GM12878 (cell line): ENCODE measurements around the gene FIG4. TPM values are rescaled to one million over a fixed set of nuclear protein-coding genes. Genes with fewer than 3 reads are reported as not detected.

Source experiments
- ATAC-seq: fragments of 200-7000 bp; cut with Tn5 transposase; 3 replicates; pipeline ENCODE4 v1.9.1; 2020; ENCODE audit warnings: mild to moderate bottlenecking, moderate library complexity
- BruUV-seq: library from RNA; stranded (reverse); fragments of 400-500 nt; replicated peaks from 2 replicates; lab custom pipeline; 2021; lab: Mats Ljungman, UMichigan
- CTCF ChIA-PET: fragments of 300-600 bp; sonication (Branson Sonifier 250); formaldehyde crosslinking; extraction: SDS; loops from one replicate; lab custom pipeline; 2021; ENCODE audit warnings: inconsistent platforms; lab: Yijun Ruan, JAX
- POLR2A ChIA-PET: fragments of 350-600 bp; formaldehyde crosslinking; extraction: SDS; loops from one replicate; lab custom pipeline; 2021; ENCODE audit warnings: inconsistent platforms; lab: Charles Lee
- RAD21 ChIA-PET: fragments of 300-600 bp; sonication (Branson Sonifier 250); formaldehyde crosslinking; loops from one replicate; lab custom pipeline; 2023; ENCODE audit warnings: antibody characterized with exemption; ENCODE audit not compliant: unreplicated experiment; lab: Charles Lee
- SMC1A ChIA-PET: fragments of 300-600 bp; sonication (Branson Sonifier 250); formaldehyde crosslinking; loops from one replicate; lab custom pipeline; 2023; ENCODE audit not compliant: unreplicated experiment, uncharacterized antibody; lab: Charles Lee
- DNase-seq: peaks from one replicate; pipeline ENCODE4 v3.0.0-alpha.2; 2011; ENCODE audit warnings: low read depth, low spot score
- FAIRE-seq: peaks from 3 replicates; lab custom pipeline; 2011; peaks lifted over from hg19 to GRCh38; lab: Jason Lieb, UNC
- H2AFZ ChIP-seq: 2 replicates; pipeline ENCODE4 v1.6.0; 2011; ENCODE audit warnings: low read depth, low read length, control low read depth; ENCODE audit not compliant: control insufficient read depth
- H3K27ac ChIP-seq: 2 replicates; pipeline ENCODE4 v1.5.1; 2011; ENCODE audit warnings: control low read depth; ENCODE audit not compliant: control insufficient read depth, insufficient read depth
- H3K27me3 ChIP-seq, 2 experiments: replicated peaks in 1 of 2; 2 replicates each; pipeline versions ENCODE4 v1.6.0 to v1.6.1; 2011; ENCODE audit warnings: low read length in 1 of 2; ENCODE audit not compliant: control insufficient read depth in 2 of 2, insufficient read depth in 2 of 2
- H3K36me3 ChIP-seq, 2 experiments: 2 replicates each; pipeline ENCODE4 v1.5.1; 2011; ENCODE audit warnings: low read length in 1 of 2; ENCODE audit not compliant: control insufficient read depth in 2 of 2, insufficient read depth in 2 of 2
- H3K4me1 ChIP-seq: 2 replicates; pipeline ENCODE4 v1.6.1; 2011; ENCODE audit warnings: mild to moderate bottlenecking, low read length, moderate library complexity, mixed read lengths; ENCODE audit not compliant: control insufficient read depth, insufficient read depth
- H3K4me2 ChIP-seq: 2 replicates; pipeline ENCODE4 v1.6.0; 2011; ENCODE audit warnings: control low read depth; ENCODE audit not compliant: control insufficient read depth, insufficient read depth
- H3K4me3 ChIP-seq: fragments of 200-600 bp; sonication (generic); 2 replicates; pipeline ENCODE4 v1.5.1; 2016
- H3K79me2 ChIP-seq: 2 replicates; pipeline ENCODE4 v1.6.0; 2011; ENCODE audit warnings: low read length; ENCODE audit not compliant: control insufficient read depth, insufficient read depth
- H3K9ac ChIP-seq: 2 replicates; pipeline ENCODE4 v1.8.0; 2011; ENCODE audit warnings: low read length, control low read depth, mixed read lengths; ENCODE audit not compliant: control insufficient read depth, insufficient read depth
- H3K9me3 ChIP-seq: replicated peaks from 3 replicates; pipeline ENCODE4 v1.5.1; 2011; ENCODE audit warnings: mild to moderate bottlenecking, low read length; ENCODE audit not compliant: control insufficient read depth, insufficient read depth
- H4K20me1 ChIP-seq: 2 replicates; pipeline ENCODE4 v1.6.0; 2011; ENCODE audit not compliant: control insufficient read depth, insufficient read depth
- CBFB ChIP-seq: IDR thresholded peaks from 2 replicates; pipeline ENCODE4 v1.6.1; 2016; ENCODE audit warnings: antibody characterized with exemption, low read depth
- CHD4 ChIP-seq: fragments of 200-600 bp; sonication (generic); IDR thresholded peaks from 2 replicates; pipeline ENCODE4 v1.6.1; 2016; ENCODE audit warnings: mild to moderate bottlenecking
- CREB1 ChIP-seq: IDR thresholded peaks from 2 replicates; pipeline ENCODE4 v1.6.1; 2012; ENCODE audit warnings: low read depth, mild to moderate bottlenecking, inconsistent platforms
- CREM ChIP-seq: IDR thresholded peaks from 2 replicates; pipeline ENCODE4 v1.6.1; 2014; ENCODE audit warnings: antibody characterized with exemption, low read depth
- HCFC1 ChIP-seq: fragments of 150-350 bp; IDR thresholded peaks from 2 replicates; pipeline ENCODE4 v1.6.1; 2014; ENCODE audit warnings: low read length
- JUND ChIP-seq: IDR thresholded peaks from 2 replicates; pipeline ENCODE4 v1.6.1; 2012; ENCODE audit warnings: low read depth, mild to moderate bottlenecking, low read length, improper control_type of control experiment, moderate library complexity
- MYC ChIP-seq: IDR thresholded peaks from 2 replicates; pipeline ENCODE4 v1.6.1; 2011; ENCODE audit warnings: mild to moderate bottlenecking, low read length, moderate library complexity, inconsistent platforms; ENCODE audit not compliant: insufficient read depth, insufficient replicate concordance, insufficient read length, severe bottlenecking
- NBN ChIP-seq: fragments of 450-650 bp; IDR thresholded peaks from 2 replicates; pipeline ENCODE4 v1.6.1; 2016
- NR2F1 ChIP-seq: fragments of 450-650 bp; conservative IDR thresholded peaks from 2 replicates; pipeline ENCODE4 v1.6.1; 2017; ENCODE audit warnings: mild to moderate bottlenecking
- POLR2AphosphoS5 ChIP-seq: IDR thresholded peaks from 2 replicates; pipeline ENCODE4 v1.6.1; 2011; ENCODE audit warnings: mild to moderate bottlenecking, low read length, inconsistent platforms
- SP1 ChIP-seq: IDR thresholded peaks from one replicate; pipeline ENCODE4 v1.6.1; 2011; ENCODE audit warnings: low read depth, low read length
- WGBS: methylation state at CpG from one replicate; pipeline ENCODE4 v1.1.6; 2016; ENCODE audit warnings: low lambda C conversion rate; ENCODE audit not compliant: insufficient replicate concordance, insufficient coverage; ENCODE audit errors: missing lambda C conversion rate; 5-methylcytosine and 5-hydroxymethylcytosine counted together
- in situ Hi-C: fragments of 300-500 bp; cut with MboI; formaldehyde crosslinking; loops from 9 replicates; pipeline ENCODE4 v1.14.3; 2018; ENCODE audit warnings: mixed read lengths
- intact Hi-C: fragments of 100-400 bp; cut with micrococcal nuclease; formaldehyde crosslinking; loops from one replicate; pipeline ENCODE4 v1.14.2; 2022; ENCODE audit not compliant: unreplicated experiment
- polyA plus RNA-seq, 11 experiments: library from polyadenylated mRNA; depleted of rRNA in 4 of 11; unstranded in 6 of 11; stranded (reverse) in 5 of 11; fragments of >200 nt; fragmentation: Nextera tagmentation in 4 of 11; fragmentation: Illumina TruSeq in 1 of 11; extraction: Ambion mirVana in 4 of 11; extraction: Trizol in 1 of 11; gene quantifications; 1 replicate in 1 of 11; 2 replicates in 10 of 11; pipeline versions ENCODE4 v1.2.1 to v1.2.3, GENCODE V29; 2011 to 2016; ENCODE audit warnings: inconsistent platforms in 2 of 11, missing spikeins in 2 of 11, low read depth in 1 of 11
- total RNA-seq, 4 experiments: library from RNA; depleted of rRNA in 3 of 4; stranded (reverse); fragments of >200 nt in 3 of 4; fragmentation: Illumina TruSeq in 1 of 4; extraction: Trizol in 1 of 4; gene quantifications; 2 replicates each; pipeline versions ENCODE4 v1.2.1 to v1.2.3, GENCODE V29; 2013 to 2021

FIG4 gene
- total and polyA plus RNA-seq, 10 of the 15 experiments (the other 5 are each of a cell fraction or from before 2014, with no cell fraction given) = 3.8 to 23.2 (median 11.8) TPM

GRCh38 chr6:109874621-109875020 lies 183.5 kb downstream of the FIG4 start:
- DNase-seq (no peak), FAIRE-seq (no peak), ATAC-seq (no peak)
- intact Hi-C loops = no loop called here
- Histone ChIP-seq H3K36me3 (no peaks in the 10 kb centered on the region), H3K27ac (no peak overlapping the region), H4K20me1 (no peaks in the 10 kb centered on the region), H3K9ac (no peak overlapping the region), H3K9me3 (no peaks in the 10 kb centered on the region), H3K4me2 (no peak overlapping the region), H3K79me2 (no peaks in the 10 kb centered on the region), H2AFZ (no peak overlapping the region), H3K4me1 (no peaks in the 10 kb centered on the region), H3K27me3 (no peaks in the 10 kb centered on the region; a peak in 1 of 4 replicates), H3K4me3 (no peak overlapping the region)
- ChIA-PET CTCF (interaction anchor here (0.6 kb wide), 1 partner anchor 767 kb away, joined by 3 read pairs; no protein-coding TSS in a partner anchor), RAD21 (no interaction called here), SMC1A (no interaction called here), POLR2A (no interaction called here)
- no peak for TF ChIP-seq NR2F1
- TF ChIP-seq NBN = no peak
- TF ChIP-seq CREM = no peak
- no peak for TF ChIP-seq CHD4
- TF ChIP-seq POLR2AphosphoS5 = no peak
- no peak for TF ChIP-seq HCFC1
- no peak for TF ChIP-seq JUND
- no peak for TF ChIP-seq CREB1
- no peak for TF ChIP-seq MYC
- no peak for TF ChIP-seq CBFB
- no peak for TF ChIP-seq SP1
- BruUV-seq = no TSS peak
- in situ Hi-C loops = no loop called here
- WGBS = 18% methylated on average over 4 of the region's 4 CpGs

Other genes starting within 250 kb of the FIG4 start
- 46.9 and 48.6 TPM in 2 replicates for gene MICAL1, start 235.5 kb upstream of the FIG4 start, total RNA-seq (2014; rRNA removed)
- 25.6 and 27.0 TPM in 2 replicates for gene MICAL1, start 235.5 kb upstream of the FIG4 start, total RNA-seq (2014; rRNA removed; fragmentation: Illumina TruSeq; extraction: Trizol)
- 59.8 and 62.8 TPM in 2 replicates for gene MICAL1, start 235.5 kb upstream of the FIG4 start, total RNA-seq (2021)
- gene MICAL1, start 235.5 kb upstream of the FIG4 start, polyA plus RNA-seq (2011; rRNA removed) = 42.3 and 61.9 TPM in 2 replicates
- gene MICAL1, start 235.5 kb upstream of the FIG4 start, polyA plus RNA-seq (2014; fragmentation: Illumina TruSeq; extraction: Trizol) = 27.6 and 38.0 TPM in 2 replicates
- gene MICAL1, start 235.5 kb upstream of the FIG4 start, polyA plus RNA-seq (2014; fragmentation: Nextera tagmentation; extraction: Ambion mirVana) = 1 to 10 TPM in 1 of 2 experiments, under 1 TPM in 1; 0.32 to 1.3 TPM
- 71.6 and 75.5 TPM in 2 replicates for gene MICAL1, start 235.5 kb upstream of the FIG4 start, polyA plus RNA-seq (2014; rRNA removed)
- gene MICAL1, start 235.5 kb upstream of the FIG4 start, polyA plus RNA-seq (2016; fragmentation: Nextera tagmentation; extraction: Ambion mirVana) = 10 to 100 TPM; 44.2 to 46.4 TPM
- 14.7 and 17.9 TPM in 2 replicates for gene ZBTB24, start 208.1 kb upstream of the FIG4 start, total RNA-seq (2014; rRNA removed)
- 17.7 and 17.8 TPM in 2 replicates for gene ZBTB24, start 208.1 kb upstream of the FIG4 start, total RNA-seq (2014; rRNA removed; fragmentation: Illumina TruSeq; extraction: Trizol)
- gene ZBTB24, start 208.1 kb upstream of the FIG4 start, total RNA-seq (2021) = 11.9 and 12.4 TPM in 2 replicates
- 7.3 and 7.8 TPM in 2 replicates for gene ZBTB24, start 208.1 kb upstream of the FIG4 start, polyA plus RNA-seq (2011; rRNA removed)
- 12.1 and 13.3 TPM in 2 replicates for gene ZBTB24, start 208.1 kb upstream of the FIG4 start, polyA plus RNA-seq (2014; fragmentation: Illumina TruSeq; extraction: Trizol)
- gene ZBTB24, start 208.1 kb upstream of the FIG4 start, polyA plus RNA-seq (2014; fragmentation: Nextera tagmentation; extraction: Ambion mirVana) = 1 to 10 TPM; 2.9 to 3.0 TPM
- 7.4 and 7.6 TPM in 2 replicates for gene ZBTB24, start 208.1 kb upstream of the FIG4 start, polyA plus RNA-seq (2014; rRNA removed)
- 1 to 10 TPM; 8.1 to 9.0 TPM for gene ZBTB24, start 208.1 kb upstream of the FIG4 start, polyA plus RNA-seq (2016; fragmentation: Nextera tagmentation; extraction: Ambion mirVana)
- 2.1 and 2.9 TPM in 2 replicates for gene AK9, start 94 bp upstream of the FIG4 start, total RNA-seq (2014; rRNA removed)
- gene AK9, start 94 bp upstream of the FIG4 start, total RNA-seq (2014; rRNA removed; fragmentation: Illumina TruSeq; extraction: Trizol) = 4.6 and 4.7 TPM in 2 replicates
- gene AK9, start 94 bp upstream of the FIG4 start, total RNA-seq (2021) = 2.8 and 3.4 TPM in 2 replicates
- 5.3 and 7.3 TPM in 2 replicates for gene AK9, start 94 bp upstream of the FIG4 start, polyA plus RNA-seq (2011; rRNA removed)
- gene AK9, start 94 bp upstream of the FIG4 start, polyA plus RNA-seq (2014; fragmentation: Illumina TruSeq; extraction: Trizol) = 3.7 and 4.3 TPM in 2 replicates
- gene AK9, start 94 bp upstream of the FIG4 start, polyA plus RNA-seq (2014; fragmentation: Nextera tagmentation; extraction: Ambion mirVana) = 1 to 10 TPM; 4.0 to 5.8 TPM
- 2.2 and 3.6 TPM in 2 replicates for gene AK9, start 94 bp upstream of the FIG4 start, polyA plus RNA-seq (2014; rRNA removed)
- gene AK9, start 94 bp upstream of the FIG4 start, polyA plus RNA-seq (2016; fragmentation: Nextera tagmentation; extraction: Ambion mirVana) = 1 to 10 TPM; 4.5 to 7.4 TPM